GM19438 (cell line): ENCODE results near the gene SEC24D.

Experiments used
- ATAC-seq: cut with Tn5 transposase; IDR thresholded peaks from one replicate; pipeline ENCODE4 v1.9.1; 2021; ENCODE audit warnings: low read depth; ENCODE audit not compliant: unreplicated experiment

Gene SEC24D

GRCh38 chr4:118754890-118755289, 81.0 kb downstream of the SEC24D start:
- no peak for ATAC-seq

DNA sequence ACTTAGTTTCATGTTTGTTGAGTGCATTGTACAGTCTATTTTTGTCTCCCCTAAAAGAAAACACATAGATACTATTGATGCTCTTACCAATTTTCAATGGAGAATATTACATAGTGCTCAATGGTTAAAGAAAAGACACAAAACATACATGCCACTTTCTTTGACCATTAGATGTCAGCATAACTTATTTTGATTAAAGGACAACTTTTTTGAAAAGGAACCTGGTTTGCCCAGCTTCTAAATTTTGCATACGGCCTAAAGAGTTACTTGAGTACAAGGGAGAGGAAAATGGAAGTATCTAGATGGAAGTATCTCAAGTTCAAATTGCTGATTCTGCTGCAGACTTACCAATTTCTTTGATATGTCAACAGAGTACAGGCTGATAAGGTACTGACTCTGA, 82.2 kb downstream of the SEC24D start:
- no peak for ATAC-seq

- no peak for ATAC-seq
These were observed 82.8 kb downstream of the SEC24D start for GRCh38 chr4:118753096-118753495.

GRCh38 chr4:118752551-118752950, 83.4 kb downstream of the SEC24D start:
- ATAC-seq, result no peak

DNA sequence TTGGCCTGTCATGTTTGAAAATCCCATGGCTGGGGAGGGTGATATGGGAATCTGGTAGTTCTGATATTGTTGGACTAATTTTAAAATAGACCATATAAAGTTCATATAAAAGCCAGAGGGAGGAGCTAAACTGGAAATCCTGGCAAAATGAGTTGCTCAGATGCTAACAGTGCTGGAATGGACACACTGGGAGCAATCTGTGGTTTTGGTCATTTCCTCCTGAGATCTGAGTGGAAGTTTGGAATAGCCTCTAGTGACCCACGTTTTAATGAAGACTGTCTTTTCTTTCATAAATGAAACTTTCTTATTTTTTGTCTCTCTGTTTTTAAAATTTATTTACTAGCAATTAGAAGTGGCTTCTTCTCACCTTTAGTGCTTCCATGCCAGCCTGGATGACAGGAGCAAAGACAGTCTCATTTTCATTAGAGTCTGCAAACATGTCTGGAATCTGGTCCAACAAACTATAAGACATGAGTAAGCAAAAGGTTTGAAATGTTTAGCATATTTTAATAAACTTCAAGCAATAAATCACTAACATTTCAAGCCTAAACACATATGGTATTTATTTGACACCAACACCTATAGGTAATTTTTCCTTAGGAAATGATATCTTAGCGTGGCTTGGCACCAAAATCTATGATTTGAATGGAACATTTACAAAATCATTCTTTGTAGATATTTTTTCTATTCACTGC, 84.2 kb downstream of the SEC24D start:
- ATAC-seq, result no peak

DNA sequence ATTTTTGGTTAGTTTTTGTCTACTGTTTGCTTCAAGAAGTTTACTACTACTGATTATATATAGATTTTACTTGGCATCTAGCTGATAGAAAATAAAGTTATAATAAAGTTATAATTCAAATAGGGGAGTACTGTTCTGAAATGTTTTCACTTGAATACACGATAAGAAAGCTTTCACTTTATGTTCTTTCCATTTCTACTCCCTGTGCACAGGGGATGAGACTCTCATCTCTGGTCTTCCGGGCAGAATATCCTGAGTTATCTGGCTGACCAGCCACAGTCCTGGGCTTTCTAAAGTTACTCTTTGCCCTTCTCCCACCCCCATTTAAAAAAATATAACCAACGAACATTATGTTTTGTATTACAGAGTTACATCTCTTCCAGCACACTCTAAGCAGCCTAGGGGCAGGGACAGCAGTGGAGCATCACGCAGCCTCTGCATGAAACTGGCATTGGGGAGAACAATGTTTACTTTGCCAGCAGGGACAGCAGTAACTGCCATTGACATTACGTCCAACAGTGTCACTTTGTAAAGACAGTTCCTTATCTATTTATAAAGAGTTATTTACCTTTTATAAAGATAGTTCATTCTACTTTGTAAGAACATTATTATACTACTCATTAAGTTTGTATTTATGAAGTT, 86.5 kb downstream of the SEC24D start:
- no peak for ATAC-seq

GRCh38 chr4:118746251-118746919, 89.5 kb downstream of the SEC24D start:
- ATAC-seq, result no peak

DNA sequence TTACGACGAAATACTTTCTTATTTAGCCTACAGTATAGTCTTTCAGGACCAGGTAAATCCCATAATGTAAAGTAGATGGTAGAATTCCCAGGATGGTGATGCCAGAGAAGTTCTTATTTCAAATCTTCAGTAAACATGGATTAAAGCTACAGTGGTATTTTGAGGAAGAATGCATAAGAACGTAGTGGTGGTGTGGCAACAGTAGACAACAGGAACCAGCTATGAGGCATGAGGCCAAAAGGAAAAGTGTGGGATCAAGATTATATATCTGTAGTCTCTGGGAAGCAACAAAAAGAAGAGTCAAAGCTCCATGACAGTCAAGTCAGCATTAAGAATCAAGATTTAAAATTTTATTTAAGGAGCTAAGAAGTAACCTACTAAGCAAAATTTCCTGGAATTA, 90.6 kb downstream of the SEC24D start:
- ATAC-seq, result no peak

- ATAC-seq, result no peak
These were observed 92.1 kb downstream of the SEC24D start for GRCh38 chr4:118743867-118744266.

GRCh38 chr4:118742050-118742449, 93.9 kb downstream of the SEC24D start:
- no peak for ATAC-seq

DNA sequence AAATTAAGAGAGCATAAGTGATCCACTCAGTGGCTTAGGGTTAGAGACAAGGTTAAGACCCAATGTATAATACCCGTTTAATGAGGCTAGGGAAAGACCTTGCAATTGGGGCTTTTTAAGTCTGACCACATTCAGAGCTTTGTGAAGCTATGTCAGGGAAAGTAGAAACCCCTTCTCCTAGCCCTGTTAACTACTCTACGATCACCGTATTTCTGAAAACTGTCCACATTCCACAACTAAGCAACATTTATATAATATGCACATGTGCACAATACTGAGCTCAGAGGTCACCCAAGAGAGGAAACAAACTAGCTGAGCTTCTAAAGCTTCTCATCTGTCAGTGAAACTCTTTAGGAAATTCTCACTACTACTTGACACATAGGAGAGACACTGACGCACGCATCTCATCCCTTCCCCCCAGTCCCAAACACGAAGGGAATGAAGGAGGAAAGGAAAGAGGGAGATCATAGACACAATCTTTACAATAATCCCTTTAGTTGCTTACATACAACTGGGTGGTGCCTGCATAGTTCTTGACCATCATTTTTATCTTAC, 94.5 kb downstream of the SEC24D start:
- no peak for ATAC-seq

GRCh38 chr4:118740869-118741268, 95.1 kb downstream of the SEC24D start:
- ATAC-seq, result no peak

GRCh38 chr4:118739022-118739713, 96.8 kb downstream of the SEC24D start:
- ATAC-seq, result no peak

DNA sequence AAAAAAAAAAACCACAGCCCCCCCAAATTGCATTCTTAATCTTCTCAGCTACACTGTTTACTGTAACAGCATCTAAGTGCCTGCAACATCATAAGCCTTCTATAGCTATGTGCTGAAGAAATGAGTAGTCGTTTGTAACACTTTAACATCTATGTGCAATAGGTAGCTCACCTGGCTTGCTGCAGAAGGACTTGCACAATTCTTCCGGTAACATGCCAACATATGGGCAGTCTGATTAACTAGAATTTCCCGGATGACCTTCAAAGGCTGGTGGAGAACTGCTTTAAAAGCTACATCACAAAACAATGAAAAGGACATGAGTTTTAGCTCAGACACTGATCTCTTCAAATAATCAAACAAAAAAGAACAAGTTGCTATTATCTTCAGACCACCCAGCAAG, 97.8 kb downstream of the SEC24D start:
- ATAC-seq, result no peak

GRCh38 chr4:118736900-118737299, 99.0 kb downstream of the SEC24D start:
- no peak for ATAC-seq

- no peak for ATAC-seq
These were observed 101.3 kb downstream of the SEC24D start for GRCh38 chr4:118734491-118735205.

- ATAC-seq, result no peak
These were observed 103.2 kb downstream of the SEC24D start for GRCh38 chr4:118732591-118733330.

- no peak for ATAC-seq
These were observed 105.2 kb downstream of the SEC24D start for GRCh38 chr4:118730683-118731082.
